OCI-LY3 (cell line): ENCODE data around the gene FAM89B.

Experiments
- H2AFZ ChIP-seq: fragments of 200-600, 300-600 bp; shearing (Covaris generic); 2 replicates; pipeline ENCODE4 v1.6.0; 2014; ENCODE audit warnings: antibody characterized with exemption, low read depth, low read length
- H3K27ac ChIP-seq: fragments of 200-600, 300-600 bp; sonication (generic); 2 replicates; pipeline ENCODE4 v1.5.1; 2014; ENCODE audit warnings: mild to moderate bottlenecking, low read length, moderate library complexity, mixed read lengths
- H3K27me3 ChIP-seq: fragments of 200-600, 300-600 bp; sonication (generic); 2 replicates; pipeline ENCODE4 v1.6.1; 2014; ENCODE audit warnings: low read depth, low read length, mixed read lengths
- H3K36me3 ChIP-seq: fragments of 200-600, 300-600 bp; sonication (generic); replicated peaks from 2 replicates; pipeline ENCODE3; 2014; ENCODE audit warnings: low read depth, low read length, mixed read lengths
- H3K4me1 ChIP-seq: fragments of 300-600, 200-600 bp; sonication (generic); 2 replicates; pipeline ENCODE4 v1.6.1; 2014; ENCODE audit warnings: low read length, mixed read lengths
- H3K4me2 ChIP-seq: fragments of 200-600, 300-600 bp; sonication (generic); 2 replicates; pipeline ENCODE4 v1.6.1; 2014; ENCODE audit warnings: low read length, mixed read lengths
- H3K4me3 ChIP-seq: fragments of 300-600, 200-600 bp; sonication (generic); 2 replicates; pipeline ENCODE4 v1.5.1; 2014; ENCODE audit warnings: antibody characterized with exemption, mild to moderate bottlenecking, low read length, moderate library complexity
- H3K79me2 ChIP-seq: fragments of 300-600, 200-600 bp; shearing (Covaris generic); 2 replicates; pipeline ENCODE4 v1.6.1; 2014; ENCODE audit warnings: mild to moderate bottlenecking, low read length, mixed read lengths
- H3K9ac ChIP-seq: fragments of 300-600, 200-600 bp; shearing (Covaris generic); 2 replicates; pipeline ENCODE4 v1.6.0; 2014; ENCODE audit warnings: mild to moderate bottlenecking, low read length, moderate library complexity
- H3K9me3 ChIP-seq: fragments of 200-600, 300-600 bp; shearing (Covaris generic); 2 replicates; pipeline ENCODE4 v1.6.1; 2014; ENCODE audit warnings: low read length, mixed read lengths; ENCODE audit not compliant: insufficient read depth
- H4K20me1 ChIP-seq: fragments of 200-600, 300-600 bp; sonication (generic); 2 replicates; pipeline ENCODE4 v1.6.1; 2016; ENCODE audit warnings: low read length, mixed read lengths; ENCODE audit not compliant: insufficient read depth
- EZH2phosphoT487 ChIP-seq: fragments of 200-600 bp; shearing (Covaris generic); IDR thresholded peaks from 2 replicates; pipeline ENCODE4 v1.6.1; 2018; ENCODE audit warnings: antibody characterized with exemption, mixed run types, low read depth
- TF ChIP-seq, protein P1 (sequence below): fragments of 200-600, 300-600 bp; sonication (generic); IDR thresholded peaks from 2 replicates; pipeline ENCODE4 v1.5.1; 2014; ENCODE audit warnings: antibody characterized with exemption, low read length, low read depth

FAM89B gene

DNA sequence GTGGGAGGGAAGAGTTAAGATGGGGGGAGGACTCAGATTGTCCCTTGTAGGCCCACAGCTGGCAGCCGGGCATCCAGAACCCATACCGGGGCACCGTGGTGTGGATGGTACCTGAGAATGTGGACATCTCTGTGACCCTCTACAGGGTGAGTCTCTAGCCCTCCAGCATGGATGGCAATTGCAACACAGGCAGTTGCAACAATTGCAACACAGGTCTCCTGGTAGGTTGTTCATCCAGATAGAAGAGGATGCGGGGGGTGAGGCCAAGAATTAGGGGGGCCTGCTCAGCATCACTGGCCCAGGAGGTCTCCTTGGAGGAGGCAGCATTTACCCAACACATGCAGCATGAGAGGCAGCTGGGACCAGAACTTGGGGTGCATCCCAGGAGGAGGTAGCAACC is 7.0 kb downstream of the FAM89B start:
- H3K4me3 ChIP-seq: no peak overlapping the region
- H3K79me2 ChIP-seq: peaks cover 16% of the 10 kb centered on the region; the same call in 1 of the 2 replicates
- no peak for TF ChIP-seq EZH2phosphoT487
- TF ChIP-seq, protein P1, sequence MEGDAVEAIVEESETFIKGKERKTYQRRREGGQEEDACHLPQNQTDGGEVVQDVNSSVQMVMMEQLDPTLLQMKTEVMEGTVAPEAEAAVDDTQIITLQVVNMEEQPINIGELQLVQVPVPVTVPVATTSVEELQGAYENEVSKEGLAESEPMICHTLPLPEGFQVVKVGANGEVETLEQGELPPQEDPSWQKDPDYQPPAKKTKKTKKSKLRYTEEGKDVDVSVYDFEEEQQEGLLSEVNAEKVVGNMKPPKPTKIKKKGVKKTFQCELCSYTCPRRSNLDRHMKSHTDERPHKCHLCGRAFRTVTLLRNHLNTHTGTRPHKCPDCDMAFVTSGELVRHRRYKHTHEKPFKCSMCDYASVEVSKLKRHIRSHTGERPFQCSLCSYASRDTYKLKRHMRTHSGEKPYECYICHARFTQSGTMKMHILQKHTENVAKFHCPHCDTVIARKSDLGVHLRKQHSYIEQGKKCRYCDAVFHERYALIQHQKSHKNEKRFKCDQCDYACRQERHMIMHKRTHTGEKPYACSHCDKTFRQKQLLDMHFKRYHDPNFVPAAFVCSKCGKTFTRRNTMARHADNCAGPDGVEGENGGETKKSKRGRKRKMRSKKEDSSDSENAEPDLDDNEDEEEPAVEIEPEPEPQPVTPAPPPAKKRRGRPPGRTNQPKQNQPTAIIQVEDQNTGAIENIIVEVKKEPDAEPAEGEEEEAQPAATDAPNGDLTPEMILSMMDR: no peak
- no peak overlapping the region for H3K27ac ChIP-seq
- H3K9ac ChIP-seq: no peak overlapping the region
- H2AFZ ChIP-seq: no peak overlapping the region
- H3K36me3 ChIP-seq: peaks cover 15% of the 10 kb centered on the region
- H3K9me3 ChIP-seq: no peaks in the 10 kb centered on the region
- peaks cover 26% of the 10 kb centered on the region for H3K4me1 ChIP-seq
- no peaks in the 10 kb centered on the region for H4K20me1 ChIP-seq
- H3K27me3 ChIP-seq: no peaks in the 10 kb centered on the region
- H3K4me2 ChIP-seq: no peak overlapping the region

DNA sequence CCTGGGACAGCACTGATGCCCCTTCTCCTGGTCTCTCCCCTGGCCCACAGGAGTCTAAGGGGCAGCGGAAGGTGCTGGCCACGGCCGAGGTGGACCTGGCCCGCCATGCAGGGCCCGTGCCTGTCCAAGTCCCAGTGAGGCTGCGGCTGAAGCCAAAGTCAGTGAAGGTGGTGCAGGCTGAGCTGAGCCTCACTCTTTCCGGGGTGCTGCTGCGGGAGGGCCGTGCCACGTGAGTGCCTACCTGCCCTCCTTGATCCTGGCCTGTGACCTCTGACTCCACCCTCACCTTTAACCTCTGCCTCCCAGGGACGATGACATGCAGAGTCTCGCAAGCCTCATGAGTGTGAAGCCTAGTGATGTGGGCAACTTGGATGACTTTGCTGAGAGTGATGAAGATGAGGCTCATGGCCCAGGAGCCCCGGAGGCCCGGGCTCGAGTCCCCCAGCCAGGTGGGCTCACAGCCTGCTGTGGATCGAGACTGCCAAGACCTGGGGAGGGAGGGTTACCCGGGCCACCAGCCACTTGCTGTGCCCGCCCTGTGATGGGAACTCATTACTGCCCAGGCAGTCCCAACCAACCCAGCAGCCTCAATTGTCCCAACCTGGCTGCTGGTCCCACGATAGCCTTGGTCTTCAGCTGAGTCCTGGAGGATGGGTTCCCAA is 7.8 kb downstream of the FAM89B start:
- H3K4me3 ChIP-seq: no peak overlapping the region
- no peaks in the 10 kb centered on the region for H4K20me1 ChIP-seq
- H3K4me2 ChIP-seq: no peak overlapping the region
- H3K9ac ChIP-seq: no peak overlapping the region
- no peaks in the 10 kb centered on the region for H3K9me3 ChIP-seq
- H3K36me3 ChIP-seq: peaks cover 21% of the 10 kb centered on the region
- TF ChIP-seq, protein P1: no peak
- TF ChIP-seq EZH2phosphoT487: no peak
- peaks cover 16% of the 10 kb centered on the region; the same call in 1 of the 2 replicates for H3K79me2 ChIP-seq
- H2AFZ ChIP-seq: no peak overlapping the region
- no peaks in the 10 kb centered on the region for H3K27me3 ChIP-seq
- peaks cover 21% of the 10 kb centered on the region for H3K4me1 ChIP-seq
- no peak overlapping the region for H3K27ac ChIP-seq

DNA sequence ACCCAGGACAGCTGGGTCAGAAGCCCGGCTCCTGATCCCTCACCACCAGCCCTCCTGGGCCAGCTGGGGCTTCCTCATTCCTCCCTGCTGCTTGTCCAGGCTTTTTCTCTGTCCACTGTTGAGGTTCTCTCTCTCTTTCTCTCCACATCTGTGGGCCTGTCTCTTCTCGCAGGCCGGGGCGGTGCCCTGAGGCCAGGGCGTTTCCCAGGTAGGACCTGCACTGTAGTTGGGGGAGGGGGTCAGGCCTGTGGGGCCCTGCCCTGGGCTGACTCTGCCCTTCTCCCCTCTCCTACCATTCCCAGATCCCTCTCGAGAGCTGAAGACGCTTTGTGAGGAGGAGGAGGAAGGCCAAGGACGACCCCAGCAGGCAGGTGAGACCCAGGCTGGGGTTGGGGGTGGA is 8.4 kb downstream of the FAM89B start:
- Histone ChIP-seq H3K27me3 (no peaks in the 10 kb centered on the region), H3K27ac (no peak overlapping the region), H4K20me1 (no peaks in the 10 kb centered on the region), H3K4me3 (no peak overlapping the region), H3K4me1 (peaks cover 17% of the 10 kb centered on the region), H3K79me2 (peaks cover 16% of the 10 kb centered on the region; the same call in 1 of the 2 replicates), H3K4me2 (no peak overlapping the region), H3K36me3 (peaks cover 24% of the 10 kb centered on the region), H3K9ac (no peak overlapping the region), H3K9me3 (no peaks in the 10 kb centered on the region), H2AFZ (no peak overlapping the region)
- no peak for TF ChIP-seq EZH2phosphoT487
- TF ChIP-seq, protein P1: no peak

DNA sequence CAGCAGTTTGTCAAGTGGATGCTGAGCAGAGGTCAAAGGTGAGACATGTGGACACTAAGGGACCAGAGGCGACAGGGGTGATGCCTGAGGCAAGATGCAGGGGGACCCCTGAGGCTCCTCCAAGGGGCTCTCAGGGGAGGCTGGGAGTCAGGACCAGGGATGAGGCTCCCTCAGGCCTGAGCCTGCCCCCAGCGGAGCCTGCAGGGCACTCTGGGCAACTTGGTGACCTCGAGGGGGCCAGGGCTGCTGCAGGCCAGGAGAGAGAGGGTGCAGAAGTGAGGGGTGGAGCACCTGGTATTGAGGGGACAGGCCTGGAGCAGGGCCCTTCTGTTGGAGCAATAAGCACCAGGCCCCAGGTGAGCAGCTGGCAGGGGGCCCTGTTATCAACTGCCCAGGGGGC is 9.6 kb downstream of the FAM89B start:
- Histone ChIP-seq H3K4me2 (no peak overlapping the region), H3K79me2 (peaks cover 6% of the 10 kb centered on the region; the same call in 1 of the 2 replicates), H2AFZ (no peak overlapping the region), H3K4me3 (no peak overlapping the region), H4K20me1 (no peaks in the 10 kb centered on the region), H3K9ac (no peak overlapping the region), H3K9me3 (no peaks in the 10 kb centered on the region), H3K27me3 (no peaks in the 10 kb centered on the region), H3K4me1 (peaks cover 22% of the 10 kb centered on the region), H3K27ac (no peak overlapping the region), H3K36me3 (peaks cover 24% of the 10 kb centered on the region)
- TF ChIP-seq, protein P1: no peak
- no peak for TF ChIP-seq EZH2phosphoT487
